H9 (cell line): ENCODE data around the gene COL3A1. TPM values are rescaled to one million over a fixed set of nuclear protein-coding genes. Genes with fewer than 3 reads are reported as not detected.

ENCODE experiments used
- DNase-seq: peaks from one replicate; pipeline ENCODE4 v3.0.0-alpha.2; 2017
- H2AFZ ChIP-seq: one replicate; pipeline ENCODE4 v1.6.1; 2013; ENCODE audit warnings: mild to moderate bottlenecking, low read length, control low read depth, moderate library complexity
- H2AK5ac ChIP-seq: 2 replicates; pipeline ENCODE4 v1.6.1; 2013; ENCODE audit warnings: low read length, control low read depth, mixed read lengths; ENCODE audit not compliant: insufficient read length
- H2BK120ac ChIP-seq: one replicate; pipeline ENCODE4 v1.6.1; 2013; ENCODE audit warnings: low read depth, mild to moderate bottlenecking, low read length, control low read depth, inconsistent platforms; ENCODE audit not compliant: poor library complexity, severe bottlenecking
- H2BK12ac ChIP-seq: 2 replicates; pipeline ENCODE4 v1.6.1; 2013; ENCODE audit warnings: low read length, control low read depth, mixed read lengths, low read depth; ENCODE audit not compliant: insufficient read length
- H2BK15ac ChIP-seq: 2 replicates; pipeline ENCODE4 v1.6.1; 2013; ENCODE audit warnings: low read depth, low read length, control low read depth
- H2BK20ac ChIP-seq: one replicate; pipeline ENCODE4 v1.6.1; 2013; ENCODE audit warnings: low read depth, mild to moderate bottlenecking, low read length, control low read depth, inconsistent platforms; ENCODE audit not compliant: poor library complexity, severe bottlenecking
- H2BK5ac ChIP-seq: 2 replicates; pipeline ENCODE4 v1.6.1; 2013; ENCODE audit warnings: low read length, control low read depth, mixed read lengths; ENCODE audit not compliant: insufficient read length
- H3K14ac ChIP-seq: 2 replicates; pipeline ENCODE4 v1.6.1; 2013; ENCODE audit warnings: low read length, control low read depth; ENCODE audit not compliant: insufficient read depth
- H3K18ac ChIP-seq: 2 replicates; pipeline ENCODE4 v1.6.1; 2013; ENCODE audit warnings: low read depth, mild to moderate bottlenecking, mixed read lengths, low read length, control low read depth; ENCODE audit not compliant: insufficient read length
- H3K23ac ChIP-seq: 2 replicates; pipeline ENCODE4 v1.6.1; 2013; ENCODE audit warnings: low read length, control low read depth, mixed read lengths, low read depth; ENCODE audit not compliant: insufficient read length
- H3K23me2 ChIP-seq: 2 replicates; pipeline ENCODE4 v1.6.1; 2013; ENCODE audit warnings: low read depth, mild to moderate bottlenecking, mixed read lengths, low read length, control low read depth; ENCODE audit not compliant: insufficient read length, poor library complexity, severe bottlenecking
- H3K27ac ChIP-seq: 2 replicates; pipeline ENCODE4 v1.5.1; 2013; ENCODE audit warnings: low read length, control low read depth, mixed read lengths, low read depth; ENCODE audit not compliant: insufficient read length
- H3K27me3 ChIP-seq: 2 replicates; pipeline ENCODE4 v1.6.1; 2013; ENCODE audit warnings: low read length, control low read depth, inconsistent platforms; ENCODE audit not compliant: insufficient read depth
- H3K4ac ChIP-seq: 2 replicates; pipeline ENCODE4 v1.6.1; 2013; ENCODE audit warnings: low read depth, mild to moderate bottlenecking, control low read depth, inconsistent platforms, low read length, moderate library complexity
- H3K4me1 ChIP-seq: 2 replicates; pipeline ENCODE4 v1.6.1; 2013; ENCODE audit warnings: low read length, control low read depth, inconsistent platforms; ENCODE audit not compliant: insufficient read depth
- H3K4me2 ChIP-seq: 2 replicates; pipeline ENCODE4 v1.6.1; 2013; ENCODE audit warnings: low read length, control low read depth, mixed read lengths; ENCODE audit not compliant: insufficient read length, insufficient read depth
- H3K56ac ChIP-seq: 2 replicates; pipeline ENCODE4 v1.6.1; 2013; ENCODE audit warnings: low read depth, mild to moderate bottlenecking, mixed read lengths, low read length, control low read depth; ENCODE audit not compliant: insufficient read length
- H3K79me1 ChIP-seq: 2 replicates; pipeline ENCODE4 v1.6.1; 2013; ENCODE audit warnings: low read depth, mild to moderate bottlenecking, moderate library complexity, low read length, control low read depth, inconsistent platforms; ENCODE audit not compliant: insufficient read depth, poor library complexity, severe bottlenecking
- H3K79me2 ChIP-seq: 2 replicates; pipeline ENCODE4 v1.6.1; 2013; ENCODE audit warnings: low read length, control low read depth, inconsistent platforms; ENCODE audit not compliant: insufficient read depth
- H3K9ac ChIP-seq: 2 replicates; pipeline ENCODE4 v1.6.1; 2013; ENCODE audit warnings: low read length, control low read depth, mixed read lengths; ENCODE audit not compliant: insufficient read length; ENCODE audit errors: extremely low read depth
- H3K9me3 ChIP-seq: one replicate; pipeline ENCODE4 v1.6.1; 2013; ENCODE audit warnings: low read depth, low read length, inconsistent platforms; ENCODE audit not compliant: control insufficient read depth
- H3T11ph ChIP-seq: one replicate; pipeline ENCODE4 v1.6.1; 2013; ENCODE audit warnings: mild to moderate bottlenecking, low read length, control low read depth, inconsistent platforms
- H4K20me1 ChIP-seq: one replicate; pipeline ENCODE4 v1.6.1; 2013; ENCODE audit not compliant: control insufficient read depth, insufficient read length, insufficient read depth
- H4K5ac ChIP-seq: 2 replicates; pipeline ENCODE4 v1.6.1; 2013; ENCODE audit warnings: low read depth, mild to moderate bottlenecking, mixed read lengths, low read length, control low read depth; ENCODE audit not compliant: insufficient read length
- H4K8ac ChIP-seq: replicated peaks from 2 replicates; pipeline ENCODE4 v1.6.1; 2013; ENCODE audit warnings: low read length, control low read depth, mixed read lengths, low read depth; ENCODE audit not compliant: insufficient read length
- H4K91ac ChIP-seq: 2 replicates; pipeline ENCODE4 v1.6.1; 2013; ENCODE audit warnings: low read depth, mild to moderate bottlenecking, moderate library complexity, mixed read lengths, low read length, control low read depth; ENCODE audit not compliant: insufficient read length
- H3K27ac Mint-ChIP-seq, 3 experiments: 2 replicates in 2 of 3; 3 replicates in 1 of 3; pipeline ENCODE4 v1.8.0; 2020 to 2021; ENCODE audit warnings: mixed read lengths in 3 of 3, mild to moderate bottlenecking in 1 of 3, moderate library complexity in 1 of 3
- H3K27me3 Mint-ChIP-seq: 2 replicates; pipeline ENCODE4 v1.8.0; 2021; ENCODE audit warnings: low read depth, mild to moderate bottlenecking, moderate library complexity, mixed read lengths
- H3K36me3 Mint-ChIP-seq, 3 experiments: 2 replicates in 2 of 3; 3 replicates in 1 of 3; pipeline ENCODE4 v1.8.0; 2020 to 2021; ENCODE audit warnings: low read depth in 3 of 3, mixed read lengths in 3 of 3; ENCODE audit not compliant: insufficient read depth in 1 of 3
- H3K4me1 Mint-ChIP-seq, 2 experiments: 2 replicates each; pipeline ENCODE4 v1.8.0; 2020; ENCODE audit warnings: mixed read lengths in 2 of 2
- H3K4me3 Mint-ChIP-seq, 2 experiments: 2 replicates in 1 of 2; 3 replicates in 1 of 2; pipeline ENCODE4 v1.8.0; 2020 to 2021; ENCODE audit warnings: mild to moderate bottlenecking in 2 of 2, mixed read lengths in 2 of 2, moderate library complexity in 1 of 2
- H3K9me3 Mint-ChIP-seq, 2 experiments: 2 replicates in 1 of 2; 3 replicates in 1 of 2; pipeline ENCODE4 v1.8.0; 2020; ENCODE audit warnings: mild to moderate bottlenecking in 2 of 2, mixed read lengths in 2 of 2, moderate library complexity in 1 of 2
- WGBS: extraction: QIAGEN DNeasy Blood & Tissue Kit; methylation state at CpG from one replicate; pipeline ENCODE4 v1.1.7; 2013; ENCODE audit warnings: missing lambda C conversion rate, low lambda C conversion rate, mixed read lengths; ENCODE audit not compliant: insufficient read length; ENCODE audit errors: extremely low coverage; 5-methylcytosine and 5-hydroxymethylcytosine counted together
- total RNA-seq: library from RNA; stranded (reverse); gene quantifications from 2 replicates; pipeline ENCODE4 v1.2.1, GENCODE V29; 2021
- TF ChIP-seq, protein P1 (sequence below): fragments of 200-600 bp; sonication (generic); conservative IDR thresholded peaks from 3 replicates; pipeline ENCODE4 v1.8.0; 2021; ENCODE audit warnings: antibody characterized with exemption, mild to moderate bottlenecking

Gene COL3A1
- total RNA-seq, 1 experiment from 2014 or later = not detected

DNA sequence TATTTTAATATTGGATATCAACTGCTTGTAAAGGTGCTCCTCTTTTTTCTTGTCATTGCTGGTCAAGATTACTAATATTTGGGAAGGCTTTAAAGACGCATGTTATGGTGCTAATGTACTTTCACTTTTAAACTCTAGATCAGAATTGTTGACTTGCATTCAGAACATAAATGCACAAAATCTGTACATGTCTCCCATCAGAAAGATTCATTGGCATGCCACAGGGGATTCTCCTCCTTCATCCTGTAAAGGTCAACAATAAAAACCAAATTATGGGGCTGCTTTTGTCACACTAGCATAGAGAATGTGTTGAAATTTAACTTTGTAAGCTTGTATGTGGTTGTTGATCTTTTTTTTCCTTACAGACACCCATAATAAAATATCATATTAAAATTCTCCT lies 38.2 kb downstream of the COL3A1 start:
- Histone ChIP-seq H3K27ac (no peak overlapping the region), H2BK5ac (no peak overlapping the region), H3K9ac (no peak overlapping the region), H4K8ac (no peak overlapping the region), H3K23me2 (no peaks in the 10 kb centered on the region), H2BK120ac (no peak overlapping the region), H4K91ac (no peak overlapping the region), H3T11ph (no peak overlapping the region), H3K23ac (no peak overlapping the region), H2BK12ac (no peak overlapping the region), H4K5ac (no peak overlapping the region), H3K79me1 (no peaks in the 10 kb centered on the region), H3K27me3 (no peaks in the 10 kb centered on the region), H2AK5ac (no peak overlapping the region), H3K18ac (no peak overlapping the region), H2AFZ (no peak overlapping the region), H2BK20ac (no peak overlapping the region), H3K79me2 (no peaks in the 10 kb centered on the region), H3K9me3 (no peaks in the 10 kb centered on the region), H2BK15ac (no peak overlapping the region), H3K4me2 (no peak overlapping the region), H3K56ac (no peak overlapping the region), H3K14ac (no peak overlapping the region), H3K4ac (no peak overlapping the region), H3K4me1 (no peaks in the 10 kb centered on the region), H4K20me1 (no peaks in the 10 kb centered on the region)
- WGBS = no CpG with 5 or more reads among the region's 1 CpG
- DNase-seq = no peak
- no peaks in the 10 kb centered on the region for H3K36me3 Mint-ChIP-seq
- H3K4me3 Mint-ChIP-seq = no peak overlapping the region
- H3K27ac Mint-ChIP-seq = no peak overlapping the region
- TF ChIP-seq, protein P1, sequence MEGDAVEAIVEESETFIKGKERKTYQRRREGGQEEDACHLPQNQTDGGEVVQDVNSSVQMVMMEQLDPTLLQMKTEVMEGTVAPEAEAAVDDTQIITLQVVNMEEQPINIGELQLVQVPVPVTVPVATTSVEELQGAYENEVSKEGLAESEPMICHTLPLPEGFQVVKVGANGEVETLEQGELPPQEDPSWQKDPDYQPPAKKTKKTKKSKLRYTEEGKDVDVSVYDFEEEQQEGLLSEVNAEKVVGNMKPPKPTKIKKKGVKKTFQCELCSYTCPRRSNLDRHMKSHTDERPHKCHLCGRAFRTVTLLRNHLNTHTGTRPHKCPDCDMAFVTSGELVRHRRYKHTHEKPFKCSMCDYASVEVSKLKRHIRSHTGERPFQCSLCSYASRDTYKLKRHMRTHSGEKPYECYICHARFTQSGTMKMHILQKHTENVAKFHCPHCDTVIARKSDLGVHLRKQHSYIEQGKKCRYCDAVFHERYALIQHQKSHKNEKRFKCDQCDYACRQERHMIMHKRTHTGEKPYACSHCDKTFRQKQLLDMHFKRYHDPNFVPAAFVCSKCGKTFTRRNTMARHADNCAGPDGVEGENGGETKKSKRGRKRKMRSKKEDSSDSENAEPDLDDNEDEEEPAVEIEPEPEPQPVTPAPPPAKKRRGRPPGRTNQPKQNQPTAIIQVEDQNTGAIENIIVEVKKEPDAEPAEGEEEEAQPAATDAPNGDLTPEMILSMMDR = no peak
- peaks cover 17 to 18% of the 10 kb centered on the region in 2 experiments for H3K4me1 Mint-ChIP-seq
- H3K9me3 Mint-ChIP-seq = no peaks in the 10 kb centered on the region
- no peaks in the 10 kb centered on the region for H3K27me3 Mint-ChIP-seq
